GM19240 (cell line): ENCODE measurements around the gene NAV2.
A peak's percentile ranks its signal among the peaks of the same experiment; 100 is the strongest.

ENCODE experiments used
- DNase-seq: peaks from one replicate; pipeline ENCODE4 v3.0.0; 2011; ENCODE audit warnings: low spot score; ENCODE audit not compliant: insufficient read length

The NAV2 gene

GRCh38 chr11:19740586-19740985 lies 27.9 kb downstream of the NAV2 start:
- no peak for DNase-seq

DNA sequence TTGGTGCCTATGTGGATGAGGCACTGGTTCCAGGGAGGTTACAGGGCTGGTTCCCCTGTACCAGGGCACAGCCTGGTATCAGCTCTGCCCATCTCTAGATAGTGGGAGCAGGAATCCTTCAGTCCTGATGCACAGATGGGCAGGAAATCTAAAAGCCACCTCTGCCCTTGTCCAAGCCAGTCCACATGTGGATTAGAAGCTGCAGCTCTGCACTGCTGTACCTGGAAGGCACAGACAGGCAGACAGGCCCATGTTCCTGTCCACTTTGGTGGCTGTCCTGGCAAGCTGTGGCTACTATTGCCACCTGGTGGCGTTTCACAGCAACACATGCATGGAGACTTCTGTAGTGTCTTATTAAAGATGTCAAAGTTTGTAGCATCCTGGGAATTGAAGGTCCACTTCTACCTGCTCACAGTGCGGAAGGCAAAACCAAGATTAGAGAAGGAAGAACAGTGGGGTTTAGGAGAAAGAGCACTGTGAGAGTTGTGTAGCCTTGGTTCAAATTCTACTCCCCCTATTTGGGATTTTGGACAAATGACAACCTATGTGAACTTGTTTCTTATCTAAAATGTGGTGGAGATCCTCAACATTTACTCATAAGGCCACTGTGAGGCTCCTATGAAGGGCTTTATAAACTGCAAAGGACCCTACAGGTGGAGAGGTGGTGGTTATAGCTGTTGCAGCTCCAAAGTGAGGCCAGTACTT lies 30.1 kb downstream of the NAV2 start:
- DNase-seq: peak; percentile 25

- no peak for DNase-seq
These were observed 31.0 kb downstream of the NAV2 start for GRCh38 chr11:19743622-19744021.

- no peak for DNase-seq
These were observed 31.5 kb downstream of the NAV2 start for GRCh38 chr11:19744130-19744529.

DNA sequence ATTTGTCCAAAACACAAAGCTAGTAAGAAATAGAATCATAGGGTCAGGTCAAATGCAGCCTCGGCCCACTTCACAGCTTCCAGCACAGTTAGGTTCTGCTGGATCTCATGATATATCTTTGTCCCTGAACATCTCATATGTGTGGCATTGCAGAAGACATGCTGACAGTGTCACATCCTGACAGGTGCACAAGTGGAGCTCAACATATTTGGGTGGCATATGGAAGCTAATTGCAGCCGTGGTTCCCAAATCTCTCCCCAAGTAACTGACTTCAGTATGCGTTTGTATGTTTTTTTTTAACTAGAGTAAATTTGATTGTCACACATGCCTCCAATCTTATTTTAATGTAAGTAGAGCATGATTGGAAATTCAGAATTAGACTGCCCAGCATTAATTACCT lies 33.4 kb downstream of the NAV2 start:
- no peak for DNase-seq

DNA sequence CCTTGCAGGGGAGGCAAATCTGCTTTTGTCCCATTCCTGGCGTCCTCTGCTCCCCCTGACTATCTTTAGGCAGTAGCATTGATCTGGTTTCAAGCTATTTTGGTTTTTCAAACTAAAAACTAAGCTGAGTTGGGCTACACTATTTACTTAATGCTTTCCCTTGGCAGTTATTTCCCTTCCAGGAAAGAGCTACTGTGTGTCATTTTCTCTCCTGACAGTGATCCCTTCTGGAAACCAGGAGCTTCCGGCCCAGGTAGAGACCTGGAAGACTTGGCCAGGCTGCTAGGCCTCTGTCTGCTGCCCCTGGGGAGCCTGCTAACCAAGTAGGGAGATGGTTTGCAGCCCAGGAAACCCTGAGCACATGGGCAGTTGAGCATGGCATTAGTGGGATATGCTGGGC lies 35.0 kb downstream of the NAV2 start:
- no peak for DNase-seq

- no peak for DNase-seq
These were observed 38.4 kb downstream of the NAV2 start for GRCh38 chr11:19751055-19751454.

DNA sequence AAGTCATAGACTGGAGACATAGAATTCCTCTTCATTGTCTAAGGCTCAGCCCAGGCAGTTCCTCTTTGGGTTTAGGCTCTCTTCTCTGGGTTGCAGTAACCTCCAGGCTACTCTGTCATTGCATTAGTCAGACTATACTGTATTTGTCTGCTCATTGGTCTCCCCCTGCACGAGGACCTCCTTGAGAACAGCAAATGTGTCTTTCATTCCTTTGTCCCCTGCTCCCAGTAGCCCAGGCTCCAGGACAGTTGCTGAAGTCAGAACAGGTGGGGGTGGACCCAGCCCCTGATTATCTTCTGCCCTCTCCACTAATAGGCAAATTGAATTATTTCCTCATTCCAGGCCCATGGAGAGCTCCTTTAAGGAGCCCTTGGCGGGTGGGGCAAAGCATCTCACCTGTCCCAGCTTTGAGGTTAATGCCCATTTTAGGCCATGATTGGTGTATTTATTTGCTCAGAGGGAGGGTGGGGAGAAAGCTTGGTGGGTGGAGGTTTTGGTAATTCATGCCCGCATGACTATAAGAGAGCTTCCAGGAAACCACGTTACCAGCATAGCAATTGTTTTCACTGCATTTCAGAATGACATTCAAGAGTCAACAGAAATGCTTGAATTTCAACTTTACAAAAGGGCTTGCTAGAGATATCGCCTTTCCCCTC lies 40.9 kb downstream of the NAV2 start:
- no peak for DNase-seq

GRCh38 chr11:19756675-19757475 lies 44.2 kb downstream of the NAV2 start:
- no peak for DNase-seq

- DNase-seq: no peak
These were observed 46.8 kb downstream of the NAV2 start for GRCh38 chr11:19759389-19759788.

- no peak for DNase-seq
These were observed 49.6 kb downstream of the NAV2 start for GRCh38 chr11:19762266-19762665.

DNA sequence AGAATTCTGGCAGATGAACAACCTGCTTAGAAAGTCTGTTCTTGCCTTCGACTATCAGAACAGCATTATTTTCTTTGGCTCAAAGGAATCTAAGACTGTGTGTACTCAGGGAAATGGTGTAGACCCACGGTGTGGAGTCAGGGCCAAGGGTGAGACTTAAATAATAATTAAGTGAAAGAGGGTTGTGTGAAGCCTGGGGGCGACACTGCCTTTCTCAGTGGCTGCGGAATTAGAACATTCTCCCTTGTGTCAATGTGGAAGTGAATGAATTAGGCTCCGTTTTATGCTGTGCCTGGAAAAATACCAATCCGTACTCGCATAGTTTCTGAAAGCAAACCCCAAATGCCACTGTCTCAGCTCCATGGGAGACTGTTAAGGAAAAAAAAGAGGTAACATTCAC lies 50.7 kb downstream of the NAV2 start:
- DNase-seq: no peak

DNA sequence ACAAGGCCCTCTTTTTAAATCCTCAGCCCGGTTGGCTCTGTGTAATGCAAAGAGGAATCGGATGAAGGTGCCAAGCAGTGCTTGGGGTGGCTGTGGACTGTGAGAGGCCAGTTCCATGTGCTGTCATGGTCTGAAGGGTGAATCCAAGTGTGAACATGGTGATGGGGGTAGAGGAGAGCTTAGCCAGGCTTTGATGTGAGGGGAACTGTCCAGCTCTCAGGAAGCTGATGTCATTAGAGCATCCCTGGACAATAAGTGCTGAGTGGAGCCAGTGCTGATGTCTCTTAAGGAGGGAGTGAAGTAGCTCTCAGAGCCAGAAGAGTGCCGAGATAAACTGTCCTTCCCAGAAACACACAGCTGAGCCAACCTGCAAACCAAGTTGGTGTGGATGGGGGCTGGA lies 53.6 kb downstream of the NAV2 start:
- no peak for DNase-seq

- DNase-seq: no peak
These were observed 54.2 kb downstream of the NAV2 start for GRCh38 chr11:19766810-19767209.

- no peak for DNase-seq
These were observed 55.1 kb downstream of the NAV2 start for GRCh38 chr11:19767627-19768151.

GRCh38 chr11:19768197-19768596 lies 55.6 kb downstream of the NAV2 start:
- DNase-seq: no peak

GRCh38 chr11:19768815-19769214 lies 56.2 kb downstream of the NAV2 start:
- no peak for DNase-seq

DNA sequence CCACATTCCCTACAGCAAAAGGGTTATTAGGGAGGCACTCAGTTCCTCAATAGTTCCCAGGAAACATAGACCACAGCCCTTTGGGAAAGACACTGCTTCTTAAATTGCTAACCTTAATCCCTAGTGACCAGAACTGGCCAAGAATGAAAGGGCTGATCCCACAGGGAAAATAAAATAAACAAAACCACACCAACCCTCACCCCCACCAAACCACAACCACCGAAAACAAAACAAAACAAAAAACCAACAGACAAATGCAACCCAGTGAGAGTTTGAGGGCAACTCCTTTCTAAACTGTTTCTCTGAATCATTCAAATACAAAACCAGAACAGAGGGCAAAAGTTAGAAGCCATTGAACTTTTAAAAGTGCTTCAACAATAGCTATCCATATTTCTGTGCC lies 57.2 kb downstream of the NAV2 start:
- DNase-seq: no peak

DNA sequence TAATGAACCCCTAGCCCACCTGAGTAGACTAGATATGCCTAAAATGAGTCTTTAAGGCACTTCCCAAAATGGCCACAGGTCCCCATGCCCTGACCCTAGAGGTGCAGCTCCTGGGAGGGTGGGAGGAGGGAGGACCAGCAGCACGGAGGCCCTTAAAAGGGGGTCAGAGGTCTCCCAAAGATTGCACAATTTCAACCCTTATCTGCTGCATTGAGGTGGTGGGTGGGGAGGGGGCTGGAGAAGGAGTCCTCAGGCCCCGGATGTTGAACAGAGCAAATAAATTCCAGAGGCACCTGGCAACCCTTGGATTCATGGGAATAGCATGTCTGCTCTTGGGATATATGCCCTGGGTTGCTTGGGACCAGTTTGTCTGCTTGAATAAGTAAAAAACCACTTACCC lies 57.6 kb downstream of the NAV2 start:
- no peak for DNase-seq

DNA sequence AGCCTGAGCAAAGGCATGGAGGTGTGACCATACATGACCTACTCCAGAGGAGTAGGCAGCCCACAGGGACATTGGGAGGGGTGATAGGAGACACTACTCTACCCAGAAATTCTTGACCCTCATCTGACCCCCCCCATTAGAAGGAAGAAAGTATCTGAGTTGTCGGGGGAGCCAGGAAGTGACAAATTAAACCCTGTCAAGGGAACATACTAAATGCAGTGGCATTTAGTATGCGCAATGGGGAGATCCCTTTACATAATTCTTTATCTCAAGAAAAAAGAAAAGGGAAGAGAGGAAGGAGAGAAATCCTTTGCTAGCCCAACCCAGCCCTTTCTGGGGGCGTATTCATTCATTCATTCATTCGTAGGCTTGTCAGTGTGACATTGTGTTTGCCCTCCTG lies 58.8 kb downstream of the NAV2 start:
- no peak for DNase-seq

GRCh38 chr11:19772480-19772879 lies 59.8 kb downstream of the NAV2 start:
- DNase-seq: no peak

DNA sequence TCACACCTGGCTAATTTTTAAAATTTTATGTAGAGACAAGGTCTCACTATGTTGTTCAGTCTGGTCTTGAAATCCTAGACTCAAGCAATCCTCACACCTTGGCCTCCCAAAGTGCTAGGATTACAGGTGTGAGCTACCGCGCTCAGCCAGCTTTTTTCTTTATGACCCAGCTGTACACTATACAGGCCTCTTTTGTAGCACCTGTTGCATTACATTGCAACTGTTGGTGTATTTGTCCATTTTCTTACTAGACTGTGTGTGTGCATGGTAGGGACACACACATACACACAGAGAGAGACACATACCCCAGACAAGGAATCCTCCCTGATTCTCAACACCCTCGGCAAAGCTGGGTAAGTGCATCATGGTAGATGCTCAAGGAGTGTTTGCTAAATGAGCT lies 61.7 kb downstream of the NAV2 start:
- DNase-seq: no peak
